ENCODE data around the gene ACSL4.
"Not testable (repeated sequence)": the region's sequence is repeated elsewhere in the genome, so short reads cannot be mapped to it uniquely, and the experiment has no call there.

ACSL4 gene

DNA sequence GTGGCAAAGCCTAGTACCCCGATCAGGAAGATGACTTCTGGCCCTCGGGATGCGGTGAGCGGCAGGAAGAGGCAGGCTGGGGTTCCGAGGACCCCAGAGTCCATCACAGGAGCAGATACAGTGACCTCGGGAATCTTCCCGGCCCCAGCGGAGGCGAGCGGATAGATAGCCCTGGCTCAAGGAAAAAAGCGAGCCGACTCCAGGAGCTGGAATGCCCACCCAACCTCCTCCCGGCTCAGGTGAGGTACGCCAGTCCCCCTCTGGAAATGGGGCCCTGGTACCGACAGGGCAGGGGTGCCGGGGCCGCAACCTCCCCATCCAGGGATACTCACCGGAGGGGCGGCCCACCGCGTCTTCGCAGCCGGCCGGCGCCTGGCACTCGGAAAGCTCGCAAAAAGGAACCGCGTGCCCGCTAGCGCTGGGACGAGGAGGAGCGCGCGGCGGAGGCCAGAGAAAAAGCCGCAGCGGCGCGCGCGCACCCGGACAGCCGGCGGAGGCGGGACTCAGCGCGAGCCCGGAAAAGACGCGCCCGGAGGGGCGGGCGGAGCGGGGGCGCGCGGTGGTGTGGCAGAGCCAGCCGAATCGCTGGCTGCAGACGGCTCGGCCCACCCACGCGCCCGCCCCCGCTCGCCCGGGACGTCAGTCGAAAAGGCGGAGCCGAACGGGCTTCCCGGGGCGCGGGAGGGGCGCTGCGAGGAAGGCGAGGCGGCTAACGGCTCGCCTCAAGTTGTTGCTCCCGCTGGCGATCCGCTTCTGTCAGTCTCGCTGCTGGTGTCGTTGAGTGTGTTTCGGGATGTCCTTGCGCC lies at the start of gene ACSL4:
Gene ACSL4 (minus strand): TSS at position 451 of the 806 bp plus-strand sequence. CDS start 49,894 bp downstream, outside the sequence.
- peak; percentile 77 for DNase-seq (ENCODE audit: low read depth)

DNA sequence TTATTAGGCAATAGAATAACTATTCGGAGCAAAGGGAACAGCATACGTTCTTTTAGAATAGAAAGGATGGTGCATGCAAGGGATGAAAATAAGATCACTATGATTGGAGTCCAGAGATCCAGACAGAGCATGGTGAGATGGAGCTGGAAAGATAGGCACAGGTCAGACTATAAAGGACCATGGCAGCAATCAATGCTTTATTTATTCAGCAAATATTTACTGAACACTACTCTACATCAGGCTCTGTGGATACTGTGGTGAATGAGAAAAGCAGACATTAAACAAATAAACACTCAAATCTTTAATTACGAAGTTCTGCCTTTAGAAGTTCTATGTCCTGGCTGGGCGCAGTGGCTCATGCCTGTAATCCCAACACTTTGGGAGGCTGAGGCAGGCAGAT lies 44.7 kb upstream of the ACSL4 start:
- DNase-seq (ENCODE audit: low read depth): no peak

DNA sequence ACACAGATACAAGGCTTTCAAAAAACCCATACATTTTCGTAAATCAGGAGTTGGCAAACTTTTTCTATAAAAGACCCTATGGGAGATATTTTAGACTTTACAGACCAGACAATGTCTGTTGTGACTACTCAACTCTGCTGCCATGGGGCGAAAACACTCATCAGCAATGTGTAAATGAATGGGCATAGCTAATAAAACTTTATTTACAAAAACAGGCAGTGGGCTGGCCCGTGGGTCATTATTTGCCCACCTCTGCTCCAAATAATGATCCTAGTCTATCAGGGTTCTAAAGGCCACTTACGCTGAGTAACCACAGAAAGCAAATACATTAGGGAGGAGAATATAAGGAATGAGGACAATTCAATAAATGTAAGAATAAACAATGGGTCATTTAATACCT lies 43.9 kb upstream of the ACSL4 start:
- DNase-seq (ENCODE audit: low read depth): no peak

DNA sequence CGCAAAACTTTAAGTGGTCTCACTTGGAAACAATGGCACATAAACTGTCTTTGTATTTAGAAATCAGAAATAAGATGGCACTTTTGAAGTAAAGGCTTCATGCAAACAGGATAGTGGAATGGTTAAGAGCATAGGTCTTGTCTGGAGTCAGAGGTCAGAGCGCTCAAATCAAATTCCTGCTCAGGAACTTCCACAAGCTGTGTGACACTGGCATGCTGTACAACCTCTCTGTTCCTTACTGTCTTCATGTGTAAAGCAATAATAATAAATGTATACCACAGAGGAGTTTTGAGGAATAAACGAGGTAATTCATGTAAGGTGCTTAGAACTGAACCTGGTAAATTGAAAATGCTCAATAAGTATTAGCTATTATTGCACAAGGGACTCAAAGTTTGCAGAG lies 43.4 kb upstream of the ACSL4 start:
- DNase-seq (ENCODE audit: low read depth): no peak

DNA sequence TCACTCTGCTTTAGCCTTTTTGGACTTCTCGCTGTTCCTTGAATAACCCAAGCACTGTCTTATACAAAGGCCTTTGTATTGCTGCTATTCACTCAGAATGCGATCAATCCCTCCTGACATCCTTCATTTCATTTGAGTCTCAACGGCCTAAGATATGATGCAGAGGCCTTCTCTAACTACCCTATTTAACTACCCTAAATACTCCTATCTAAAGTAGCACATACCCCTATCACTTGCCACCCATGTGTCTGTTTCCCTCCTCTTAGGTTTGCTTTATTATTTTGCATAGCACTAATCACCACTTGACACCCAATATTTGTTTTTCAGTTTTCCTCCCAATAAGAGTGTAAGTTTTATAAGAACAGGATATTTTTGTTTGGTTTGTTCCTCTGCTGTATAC lies 42.3 kb upstream of the ACSL4 start:
- no peak for DNase-seq (ENCODE audit: low read depth)

DNA sequence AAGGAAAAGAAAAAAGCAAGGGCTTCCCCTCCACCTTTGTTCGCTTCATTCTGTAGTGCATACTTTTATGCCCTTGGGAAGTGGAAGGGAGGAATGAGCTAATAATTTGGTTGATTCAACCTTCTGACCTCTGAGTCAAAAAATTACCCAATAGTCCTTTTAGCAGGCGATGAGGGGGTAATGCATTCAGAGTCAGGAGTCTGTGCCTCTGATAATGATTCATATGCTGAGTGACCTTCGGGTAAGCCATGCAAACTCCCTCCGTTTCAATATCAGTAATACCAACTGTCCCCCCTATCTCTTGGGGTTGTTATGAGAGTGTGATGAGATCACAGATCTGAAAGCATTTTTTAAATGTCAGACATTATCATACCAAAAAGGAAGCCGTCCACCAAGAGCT lies 41.6 kb upstream of the ACSL4 start:
- no peak for DNase-seq (ENCODE audit: low read depth)

DNA sequence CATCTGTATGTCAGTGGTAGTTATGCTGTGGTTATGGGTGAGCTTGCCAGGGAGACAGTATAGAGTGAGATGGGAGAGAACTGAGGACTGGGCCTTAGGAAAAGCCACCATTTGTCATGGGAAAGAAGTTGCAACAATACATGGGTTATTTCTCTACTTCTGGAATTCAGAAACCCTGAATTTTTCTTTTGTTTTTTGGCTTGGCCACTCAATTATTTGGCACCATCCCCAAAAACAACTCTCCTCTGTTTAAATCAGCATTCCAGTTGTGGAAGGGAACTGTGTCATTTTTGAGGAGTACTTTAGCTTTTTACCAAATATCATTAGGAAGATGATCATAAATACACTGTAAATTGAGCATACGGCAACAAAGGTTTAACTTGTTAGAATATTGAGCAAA lies 41.1 kb upstream of the ACSL4 start:
- DNase-seq (ENCODE audit: low read depth): no peak

DNA sequence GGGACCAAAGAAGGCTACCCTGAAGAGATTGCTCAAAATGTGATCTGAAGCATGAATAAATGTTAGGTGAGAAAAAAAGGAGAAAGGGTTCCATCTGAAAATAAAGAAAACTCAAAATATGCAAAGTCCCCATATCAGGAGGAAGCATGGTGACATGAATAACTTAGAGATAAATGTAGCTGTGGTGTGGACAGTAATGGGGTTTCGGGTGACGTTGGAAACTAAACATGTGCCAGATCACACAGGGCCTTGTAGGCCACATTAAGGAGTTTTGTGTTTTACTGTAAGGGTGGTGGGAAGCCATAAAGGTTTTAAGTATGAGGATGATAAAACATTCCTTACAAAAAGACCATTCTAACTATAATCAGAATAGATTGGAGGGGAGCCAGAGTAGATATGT lies 40.3 kb upstream of the ACSL4 start:
- DNase-seq (ENCODE audit: low read depth): no peak

DNA sequence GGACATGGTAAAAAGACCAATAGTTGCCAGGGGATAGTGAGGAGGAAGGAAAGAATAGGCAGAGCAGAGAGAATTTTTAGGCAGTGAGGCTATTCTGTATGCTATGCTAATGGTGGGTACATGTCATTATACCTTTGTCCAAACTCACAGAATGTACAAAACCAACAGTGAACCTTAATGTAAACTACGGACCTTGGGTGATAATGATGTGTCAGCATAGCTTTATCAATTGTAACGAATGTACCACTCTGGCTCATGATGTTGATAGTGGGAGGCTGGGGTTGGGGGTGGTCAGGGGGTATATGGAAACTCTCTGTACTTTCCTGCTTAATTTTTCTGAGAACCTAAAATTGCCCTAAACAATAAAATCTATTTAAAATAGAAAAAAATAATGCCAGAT lies 37.7 kb upstream of the ACSL4 start:
- DNase-seq (ENCODE audit: low read depth): no peak

DNA sequence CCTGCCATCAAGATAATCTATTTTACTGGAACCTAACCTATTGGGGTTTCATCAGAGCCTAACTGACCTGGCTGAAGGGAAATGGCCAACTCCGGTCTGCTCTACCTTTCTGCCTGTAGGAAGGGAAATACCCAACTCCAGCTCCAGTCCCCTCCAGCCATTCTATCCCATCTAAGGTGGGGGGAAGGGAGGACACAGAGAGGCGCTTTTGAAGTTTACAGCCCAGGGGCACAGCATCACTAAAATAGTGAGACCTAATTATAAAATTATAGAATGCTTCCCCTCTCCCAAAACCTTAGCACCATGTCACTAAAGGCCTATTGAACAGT lies 27.8 kb upstream of the ACSL4 start:
- no peak for DNase-seq (ENCODE audit: low read depth)

DNA sequence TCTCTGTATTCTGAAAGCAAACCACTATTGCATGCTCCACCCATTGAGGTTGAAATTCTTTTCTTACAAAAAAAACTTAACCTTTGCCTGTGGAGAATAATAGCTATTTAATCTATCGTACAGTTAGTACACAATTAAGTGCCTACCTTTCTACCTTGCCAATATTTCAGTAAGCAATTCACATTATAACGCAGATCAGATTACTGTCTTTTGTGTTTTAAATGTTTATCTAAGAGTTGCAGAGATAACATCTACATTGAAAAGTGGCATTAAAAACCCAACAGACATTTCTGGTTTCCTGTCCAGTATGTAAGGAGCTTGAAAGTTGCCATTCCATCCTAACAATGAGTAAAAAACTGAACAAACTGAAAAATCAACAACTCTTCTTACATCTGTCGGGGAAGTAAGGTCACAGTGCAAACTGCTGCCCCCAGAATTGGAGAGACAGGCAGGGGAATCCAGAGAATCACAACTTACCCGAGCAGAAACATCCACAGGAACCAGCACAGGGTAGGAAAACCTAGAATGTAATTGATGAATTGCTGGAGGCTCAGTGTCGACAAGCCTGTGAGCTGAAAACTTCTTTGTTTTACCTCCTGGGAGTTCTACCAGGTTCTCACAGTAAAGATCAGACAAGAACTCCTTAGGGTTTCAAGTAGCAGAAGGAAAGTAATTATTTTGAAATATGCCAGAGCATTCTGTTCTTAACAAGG lies 27.3 kb upstream of the ACSL4 start:
- DNase-seq (ENCODE audit: low read depth): no peak

DNA sequence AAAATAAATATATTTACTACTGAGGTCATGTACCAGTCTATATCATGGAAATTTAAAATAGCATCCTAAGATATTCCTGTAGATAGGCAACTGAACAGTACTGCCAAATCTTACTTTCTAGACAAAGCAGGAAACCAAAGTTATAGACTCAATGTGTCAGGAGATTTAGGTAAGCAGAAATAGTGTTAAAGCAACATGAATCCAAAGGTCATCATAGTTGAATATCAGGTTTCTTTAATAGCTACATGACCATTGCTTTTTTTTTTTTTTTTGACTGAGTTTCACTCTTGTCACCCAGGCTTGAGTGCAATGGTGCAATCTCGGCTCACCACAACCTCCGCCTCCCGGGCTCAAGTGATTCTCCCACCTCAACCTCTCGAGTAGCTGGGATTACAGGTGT lies 20.2 kb upstream of the ACSL4 start:
- DNase-seq (ENCODE audit: low read depth): no peak

DNA sequence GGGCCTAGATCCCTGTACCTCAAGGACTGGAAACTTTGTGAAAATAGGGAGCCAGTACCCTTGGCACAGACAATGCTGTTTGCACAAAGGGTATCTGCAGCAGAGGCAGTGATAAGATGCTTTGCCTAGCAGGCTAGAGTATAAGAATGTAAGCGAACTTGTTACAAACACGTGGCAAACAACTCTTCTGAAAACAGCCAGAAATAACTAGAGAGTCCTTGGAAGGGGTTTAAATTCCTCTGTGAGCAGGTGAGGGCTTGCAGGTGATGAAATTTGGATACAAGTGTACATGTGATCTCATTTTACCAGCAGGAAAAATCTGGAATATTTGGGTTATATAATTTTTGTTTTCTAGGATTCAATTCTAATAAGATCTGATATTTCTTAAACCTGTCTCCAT lies 18.6 kb upstream of the ACSL4 start:
- no peak for DNase-seq (ENCODE audit: low read depth)

DNA sequence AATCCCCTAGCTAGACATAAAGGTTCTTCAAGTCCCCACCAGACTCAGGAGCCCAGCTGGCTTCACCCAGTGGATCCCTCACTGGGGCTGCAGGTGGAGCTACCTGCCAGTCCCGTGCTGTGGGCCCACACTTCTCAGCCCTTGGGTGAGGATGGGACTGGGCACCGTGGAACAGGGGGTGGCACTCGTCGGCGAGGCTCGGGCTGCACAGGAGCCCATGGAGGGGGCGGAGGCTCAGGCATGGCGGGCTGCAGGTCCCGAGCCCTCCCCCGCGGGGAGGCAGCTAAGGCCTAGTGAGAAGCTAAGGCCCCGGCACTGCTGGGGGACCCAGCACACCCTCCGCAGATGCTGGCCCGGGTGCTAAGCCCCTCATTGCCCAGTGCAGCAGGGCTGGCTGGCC lies 16.1 kb upstream of the ACSL4 start:
- no peak for DNase-seq (ENCODE audit: low read depth)

DNA sequence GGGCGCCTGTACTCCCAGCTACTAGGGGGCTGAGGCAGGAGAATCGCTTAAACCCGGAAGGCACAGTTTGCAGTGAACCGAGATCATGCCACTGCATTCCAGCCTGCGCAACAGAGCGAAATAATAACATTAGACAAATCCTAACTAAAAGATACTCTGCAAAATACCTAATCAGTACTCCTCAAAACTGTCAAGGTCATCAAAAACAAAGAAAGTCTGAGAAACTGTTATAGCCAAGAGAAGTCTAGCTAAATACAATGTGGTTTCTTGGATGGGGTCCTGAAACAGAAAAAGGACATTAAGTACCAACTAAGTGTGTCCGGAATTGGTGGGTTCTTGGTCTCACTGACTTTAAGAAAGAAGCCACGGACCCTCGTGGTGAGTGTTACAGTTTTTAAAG lies 14.6 kb upstream of the ACSL4 start:
- no peak for DNase-seq (ENCODE audit: low read depth)

DNA sequence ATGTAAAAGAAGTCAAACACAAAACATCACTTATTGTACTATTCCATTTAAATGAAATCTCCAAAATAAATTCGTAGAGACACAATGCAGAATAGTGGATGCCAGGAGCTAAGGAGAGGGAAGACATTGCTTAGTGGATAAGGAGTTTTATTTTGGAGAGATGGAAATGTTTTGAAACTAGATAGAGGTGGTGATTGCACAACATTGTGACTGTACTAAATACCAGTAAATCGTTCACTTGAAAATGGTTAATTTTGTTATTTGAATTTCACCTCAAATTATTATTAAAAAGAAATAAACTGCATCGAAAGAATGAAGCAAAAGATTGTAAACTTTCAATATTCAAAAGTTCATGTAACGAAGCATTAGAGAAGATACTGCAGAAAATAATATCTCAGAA lies 9.7 kb upstream of the ACSL4 start:
- DNase-seq (ENCODE audit: low read depth): no peak

DNA sequence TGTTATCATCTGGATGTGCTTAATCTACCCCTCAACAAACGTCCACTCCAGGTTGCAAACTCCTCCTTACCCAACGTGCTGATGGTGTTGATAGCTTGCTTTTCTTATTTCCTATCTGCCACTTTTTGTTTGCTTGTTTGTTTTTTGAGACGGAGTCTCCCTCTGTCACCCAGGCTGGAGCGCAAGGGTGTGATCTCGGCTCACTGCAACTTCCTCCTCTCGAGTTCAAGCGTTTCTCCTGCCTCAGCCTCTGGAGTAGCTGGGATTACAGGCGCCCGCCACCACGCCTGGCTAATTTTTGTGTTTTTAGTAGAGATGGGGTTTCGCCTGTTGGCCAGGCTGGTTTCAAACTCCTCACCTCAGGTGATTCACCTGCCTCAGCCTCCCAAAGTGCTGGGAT lies 7.8 kb upstream of the ACSL4 start:
- not testable (repeated sequence) for DNase-seq (ENCODE audit: low read depth)

DNA sequence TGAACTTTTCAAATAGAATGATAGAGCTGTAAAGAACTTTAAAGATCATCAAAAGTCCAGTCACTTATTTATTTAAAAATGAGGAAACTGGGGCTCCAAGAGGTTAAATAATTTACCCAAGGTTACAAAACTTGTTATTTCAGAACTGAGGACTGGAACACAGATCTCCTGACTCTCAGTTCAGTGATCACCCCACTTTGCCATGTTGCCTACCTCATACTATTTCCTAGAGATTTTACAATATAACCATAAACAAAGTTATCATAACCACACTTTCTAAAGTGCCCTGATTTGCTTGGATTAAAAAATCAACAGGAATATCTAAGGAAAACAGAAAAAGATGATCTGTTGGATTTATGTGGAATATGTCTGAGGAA lies 7.4 kb upstream of the ACSL4 start:
- no peak for DNase-seq (ENCODE audit: low read depth)

DNA sequence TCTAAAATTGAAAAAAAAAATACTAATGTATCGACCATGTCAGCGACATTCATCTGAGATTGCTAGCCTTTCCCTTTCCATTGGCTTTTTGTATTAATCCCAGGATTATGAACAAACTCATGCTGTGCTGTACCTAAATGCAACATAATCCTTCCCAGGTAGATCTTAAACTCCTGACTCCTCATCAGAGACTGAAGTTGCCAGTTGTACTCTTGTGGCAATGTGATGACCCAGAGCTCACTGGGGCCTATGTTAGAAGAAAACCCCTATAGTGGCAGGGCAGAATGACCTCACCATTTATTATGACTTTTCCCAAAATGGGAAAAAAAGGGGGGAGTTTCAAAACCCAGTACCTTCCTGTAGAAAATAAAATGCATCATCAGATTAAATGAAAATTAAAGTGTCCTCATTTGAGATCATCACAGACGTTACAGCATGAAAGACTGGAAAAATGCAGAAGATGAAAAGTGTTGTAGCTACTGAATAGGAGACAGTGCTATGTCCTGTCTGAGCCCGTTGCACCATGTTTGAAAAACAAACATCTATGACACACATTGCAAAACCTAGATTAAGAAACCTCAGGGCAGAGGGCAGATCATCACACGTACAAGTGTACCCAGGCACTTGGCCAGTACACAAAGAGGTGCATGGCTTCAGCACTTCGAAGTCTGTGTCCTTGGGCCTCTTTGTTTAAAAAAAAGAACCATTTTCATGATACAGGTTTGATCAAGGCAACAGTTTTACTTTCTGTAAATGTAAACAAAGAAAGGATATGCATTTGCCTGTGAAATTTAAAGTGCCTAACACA lies 6.8 kb upstream of the ACSL4 start:
- DNase-seq (ENCODE audit: low read depth): no peak

DNA sequence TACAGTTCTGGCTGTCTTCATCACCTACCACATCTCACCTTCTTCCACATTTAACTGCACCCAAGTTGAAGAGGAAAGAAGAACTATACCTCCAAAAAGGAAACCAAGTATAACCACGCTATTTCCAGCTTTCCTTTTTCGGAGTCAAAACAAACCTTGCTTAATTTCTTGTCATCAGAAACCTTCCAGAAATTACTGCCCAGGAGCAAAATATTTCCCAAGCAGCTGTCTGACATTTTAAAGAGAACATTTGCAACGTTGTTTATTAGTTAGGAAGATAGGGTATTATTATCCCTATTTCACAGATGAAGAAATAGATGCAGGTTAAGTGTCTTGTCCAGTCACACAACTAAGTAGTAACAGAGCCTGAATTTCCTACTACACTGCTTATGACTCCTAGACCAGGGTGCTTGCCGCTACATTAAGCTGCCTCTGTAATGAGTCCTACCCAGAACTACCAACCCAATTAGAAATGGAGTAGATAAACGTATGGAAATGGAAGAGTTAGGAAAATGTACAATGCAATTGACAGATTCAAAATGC lies 2.2 kb upstream of the ACSL4 start:
- DNase-seq (ENCODE audit: low read depth): no peak

DNA sequence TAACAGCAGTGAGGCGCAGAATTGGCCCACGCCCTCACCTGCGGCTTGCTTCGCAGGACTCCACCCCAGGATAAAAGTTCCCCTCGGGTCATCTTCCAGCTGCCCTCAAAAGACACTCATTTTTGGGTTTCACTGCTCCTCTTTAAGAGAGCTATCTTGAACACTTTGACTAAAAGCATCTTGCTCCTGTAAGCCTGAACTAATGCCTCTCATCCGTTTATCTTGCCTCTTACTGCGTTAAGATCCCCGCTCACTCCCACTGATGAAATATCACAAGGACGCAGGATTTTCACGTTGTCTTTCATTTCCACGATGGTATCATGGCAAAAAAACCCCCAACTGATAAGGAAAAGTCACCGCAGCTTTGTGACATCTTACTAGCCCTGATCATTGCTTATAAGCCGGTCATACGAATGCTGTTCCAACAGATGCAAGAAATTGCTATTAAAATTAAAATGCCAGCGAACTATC lies 591 bp upstream of the ACSL4 start:
- DNase-seq (ENCODE audit: low read depth): no peak

DNA sequence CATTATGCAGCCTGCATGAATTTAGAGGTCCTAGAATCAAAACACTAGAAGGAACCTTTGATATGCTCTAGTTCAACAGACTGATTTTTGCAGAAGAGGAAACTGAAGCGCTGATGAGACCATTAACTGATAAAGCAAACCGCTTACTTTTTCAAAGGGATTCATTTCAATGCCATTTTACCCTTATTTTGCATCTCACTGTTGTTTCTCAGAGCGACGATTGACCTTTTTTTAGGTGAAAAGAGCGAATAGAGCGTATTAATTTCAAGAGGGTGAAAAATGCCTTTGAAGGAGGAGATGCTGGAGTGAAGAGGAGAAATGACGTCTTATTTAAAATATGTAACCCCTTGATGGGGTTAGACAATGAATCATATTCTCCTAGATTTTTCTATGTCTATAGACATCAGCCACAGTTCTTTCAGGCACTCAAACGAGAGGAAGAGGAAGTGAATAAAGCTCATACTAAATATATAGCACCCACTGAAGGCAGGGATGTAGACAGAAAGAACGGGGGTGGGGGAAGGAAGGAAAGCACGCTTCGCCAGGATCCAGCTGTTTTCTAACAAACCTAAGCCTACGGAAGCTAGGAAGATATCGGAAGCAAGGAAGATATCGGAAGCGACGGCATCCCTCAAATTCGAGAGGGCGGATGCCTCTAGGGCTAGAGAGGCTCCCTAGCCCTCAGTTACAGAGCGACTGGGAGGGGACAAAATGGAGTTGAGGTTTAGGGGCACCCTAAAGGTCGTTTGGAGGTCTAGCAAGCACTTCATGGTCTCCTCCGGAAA lies 848 bp downstream of the ACSL4 start:
- no peak for DNase-seq (ENCODE audit: low read depth)
